GM12874 (cell line): Measurements from ENCODE around the gene ACVRL1.

ENCODE experiments used
- TF ChIP-seq, protein P1 (sequence below): IDR thresholded peaks from 2 replicates; pipeline ENCODE4 v1.5.1; 2011; ENCODE audit warnings: low read depth, mild to moderate bottlenecking, control low read depth, low read length, moderate library complexity; ENCODE audit not compliant: insufficient read depth

ACVRL1 gene

DNA sequence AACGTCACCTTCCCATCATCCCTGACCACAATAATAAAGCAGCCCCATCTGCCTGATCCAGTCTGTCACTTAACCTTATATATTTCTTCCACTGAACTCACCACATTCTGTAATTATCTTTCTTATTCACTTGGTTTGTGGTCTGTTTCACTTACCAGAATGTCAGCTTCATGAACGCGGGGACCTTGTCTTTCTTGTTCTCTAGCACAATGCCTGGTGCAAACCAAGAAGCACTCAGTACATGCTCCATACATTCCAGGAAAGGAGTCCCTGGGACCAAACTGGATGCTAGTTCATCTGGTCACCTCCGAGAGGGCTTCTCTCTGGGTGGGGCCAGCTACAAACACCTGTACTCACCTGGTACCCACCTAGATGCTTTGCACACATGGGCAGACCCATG, 36.8 kb upstream of the ACVRL1 start:
- TF ChIP-seq, protein P1, sequence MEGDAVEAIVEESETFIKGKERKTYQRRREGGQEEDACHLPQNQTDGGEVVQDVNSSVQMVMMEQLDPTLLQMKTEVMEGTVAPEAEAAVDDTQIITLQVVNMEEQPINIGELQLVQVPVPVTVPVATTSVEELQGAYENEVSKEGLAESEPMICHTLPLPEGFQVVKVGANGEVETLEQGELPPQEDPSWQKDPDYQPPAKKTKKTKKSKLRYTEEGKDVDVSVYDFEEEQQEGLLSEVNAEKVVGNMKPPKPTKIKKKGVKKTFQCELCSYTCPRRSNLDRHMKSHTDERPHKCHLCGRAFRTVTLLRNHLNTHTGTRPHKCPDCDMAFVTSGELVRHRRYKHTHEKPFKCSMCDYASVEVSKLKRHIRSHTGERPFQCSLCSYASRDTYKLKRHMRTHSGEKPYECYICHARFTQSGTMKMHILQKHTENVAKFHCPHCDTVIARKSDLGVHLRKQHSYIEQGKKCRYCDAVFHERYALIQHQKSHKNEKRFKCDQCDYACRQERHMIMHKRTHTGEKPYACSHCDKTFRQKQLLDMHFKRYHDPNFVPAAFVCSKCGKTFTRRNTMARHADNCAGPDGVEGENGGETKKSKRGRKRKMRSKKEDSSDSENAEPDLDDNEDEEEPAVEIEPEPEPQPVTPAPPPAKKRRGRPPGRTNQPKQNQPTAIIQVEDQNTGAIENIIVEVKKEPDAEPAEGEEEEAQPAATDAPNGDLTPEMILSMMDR, result no peak

DNA sequence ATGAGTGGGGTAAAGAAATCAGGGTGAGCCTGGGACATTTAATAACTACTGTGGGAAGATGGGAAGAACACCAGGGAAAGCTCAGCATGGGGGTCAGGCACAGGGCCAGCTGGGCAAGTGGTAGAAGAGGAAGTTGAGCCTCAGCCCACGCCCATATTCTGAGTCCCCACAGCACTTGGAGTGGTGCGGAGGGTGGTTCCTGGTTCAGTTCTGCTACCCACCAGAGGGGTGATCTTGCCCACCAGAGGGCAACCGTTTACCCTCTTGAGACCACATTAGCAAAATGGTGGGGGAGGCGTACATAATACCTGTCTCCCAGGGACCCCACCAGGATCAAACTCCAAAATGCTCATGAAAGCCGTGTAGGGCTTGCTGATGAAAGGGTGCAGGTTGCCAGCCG, 36.2 kb upstream of the ACVRL1 start:
- TF ChIP-seq, protein P1, result no peak

DNA sequence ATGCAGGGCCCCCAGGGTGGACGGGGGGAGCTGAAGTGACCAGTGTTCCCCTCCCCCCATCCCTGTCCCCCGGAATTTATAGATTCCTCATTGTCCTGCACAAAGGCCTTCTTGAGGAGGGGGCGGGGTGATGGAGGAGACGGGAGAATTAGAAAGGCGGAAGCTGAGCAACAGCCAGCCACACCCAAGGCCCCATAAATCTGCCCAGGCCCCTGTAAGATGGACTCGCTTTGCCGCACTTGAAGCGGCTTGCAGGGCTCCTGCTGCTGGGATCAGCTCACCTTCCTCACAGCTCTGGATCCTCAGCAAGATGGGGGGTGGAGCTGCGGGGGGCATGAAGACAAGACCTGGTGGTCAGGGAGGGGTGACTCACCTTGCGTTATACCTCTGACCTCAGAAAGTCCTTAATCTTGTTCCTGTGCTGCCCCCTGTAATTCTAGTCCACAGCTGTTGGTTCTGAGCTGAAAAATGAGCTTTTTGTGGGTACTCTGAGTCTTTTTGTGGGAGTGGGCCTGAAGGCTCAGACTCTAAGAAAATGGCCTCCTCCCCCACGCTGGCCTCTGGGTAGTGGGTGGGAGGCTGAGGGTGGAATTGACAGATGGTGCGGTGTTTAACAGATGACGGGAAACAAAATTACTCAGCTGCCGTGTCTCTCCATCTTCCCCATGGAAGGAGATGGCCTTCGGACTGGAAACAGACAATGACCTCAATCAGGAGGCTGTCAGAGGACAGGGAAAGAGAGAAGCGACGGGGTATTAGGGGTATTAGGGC, 35.2 kb upstream of the ACVRL1 start:
- TF ChIP-seq, protein P1, result no peak

DNA sequence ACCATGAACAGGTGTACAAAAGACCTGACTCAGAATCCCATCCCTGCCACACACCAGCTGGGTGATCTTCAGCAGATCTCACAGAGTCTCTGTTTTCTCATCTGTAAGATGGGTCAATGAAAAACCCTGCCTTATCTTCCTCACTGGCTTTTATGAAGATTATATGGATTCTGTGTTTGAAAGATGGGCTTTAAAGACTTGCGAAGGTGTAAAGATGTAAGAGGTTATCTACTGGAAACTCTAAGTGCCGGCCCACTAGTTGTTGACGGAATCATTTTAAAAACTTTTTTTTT, 34.7 kb upstream of the ACVRL1 start:
- TF ChIP-seq, protein P1, result no peak

DNA sequence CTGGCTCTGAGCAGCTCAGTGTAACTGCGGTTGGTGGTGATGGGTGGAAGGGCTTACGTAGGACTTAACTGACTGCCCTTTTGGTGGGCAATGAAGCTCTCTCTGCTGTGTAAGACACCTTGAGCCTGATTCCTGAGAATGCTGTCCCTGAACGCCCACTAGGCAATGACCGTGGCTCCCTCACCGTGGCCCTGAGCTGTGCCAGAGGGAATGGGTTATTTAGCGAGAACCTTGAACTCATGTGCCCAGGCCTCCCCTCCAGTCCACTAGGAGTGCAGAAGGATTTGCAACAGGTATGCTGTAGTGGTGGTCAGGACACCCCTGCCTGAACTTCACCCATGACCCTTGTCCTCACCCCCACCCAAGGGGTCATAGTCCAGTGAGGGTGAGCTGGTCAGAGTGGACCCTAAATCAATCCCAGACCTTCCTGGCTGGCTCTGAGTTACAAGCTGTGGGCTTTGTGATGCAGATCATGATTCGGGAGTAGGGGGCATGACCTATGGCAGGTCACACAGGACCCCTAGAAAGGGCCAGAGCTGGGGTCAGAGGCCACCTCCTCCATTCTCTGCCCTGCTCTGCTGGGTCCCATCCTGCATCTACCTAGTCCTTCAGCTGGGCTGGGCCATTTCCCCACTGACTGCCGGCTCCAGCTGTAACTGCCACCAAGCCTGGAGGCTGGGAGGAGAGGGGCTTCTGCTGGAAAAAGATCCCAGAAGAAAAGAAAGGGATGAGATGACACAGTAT, 33.9 kb upstream of the ACVRL1 start:
- TF ChIP-seq, protein P1, result no peak

DNA sequence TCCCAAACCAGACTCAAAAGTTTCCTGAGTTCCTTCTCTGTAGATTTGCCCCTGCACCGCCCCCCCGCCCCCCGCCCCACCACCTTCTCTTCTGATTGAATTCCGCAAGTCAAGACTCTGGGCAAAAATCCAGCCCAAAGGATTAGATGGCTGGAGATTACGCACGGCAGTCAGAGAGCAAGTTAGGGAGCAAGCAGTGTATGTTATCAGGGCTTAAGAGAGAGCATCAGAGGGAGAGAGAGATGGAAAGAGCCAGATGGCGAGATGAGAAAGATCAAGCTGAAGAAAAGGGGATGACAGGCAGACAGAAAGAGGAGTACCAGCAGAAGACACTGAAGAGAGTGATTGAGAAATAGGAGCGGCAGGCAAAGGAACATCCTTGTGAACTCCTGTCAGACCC, 33.3 kb upstream of the ACVRL1 start:
- TF ChIP-seq, protein P1, result no peak

DNA sequence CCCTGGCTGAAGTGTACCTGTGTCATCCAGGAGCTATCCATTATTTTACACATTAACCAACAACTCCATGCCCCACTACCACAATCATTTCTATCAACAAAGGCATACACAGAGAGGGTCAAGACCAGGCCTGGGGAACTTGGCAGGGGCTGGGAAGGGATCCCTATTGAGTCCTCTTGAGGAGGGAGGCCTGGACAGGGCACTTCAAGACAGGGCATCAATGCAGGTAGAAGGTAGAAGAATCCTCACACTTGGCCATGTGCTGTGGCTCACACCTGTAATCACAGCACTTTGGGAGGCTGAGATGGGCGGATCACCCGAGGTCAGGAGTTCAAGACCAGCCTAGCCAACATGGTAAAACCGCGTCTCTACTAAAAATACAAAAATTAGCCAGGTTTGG, 32.8 kb upstream of the ACVRL1 start:
- TF ChIP-seq, protein P1, result no peak
